Osteoblast (primary cell): ENCODE measurements around the gene EIF4G3. TPM values are rescaled to one million over a fixed set of nuclear protein-coding genes. Genes with fewer than 3 reads are reported as not detected.
"Not testable (repeated sequence)": the region's sequence is repeated elsewhere in the genome, so short reads cannot be mapped to it uniquely, and the experiment has no call there.

Source experiments
- DNase-seq: peaks from one replicate; pipeline ENCODE4 v3.0.0; 2011; ENCODE audit warnings: low spot score, mixed read lengths; ENCODE audit not compliant: insufficient read length; ENCODE audit errors: missing footprints
- H2AFZ ChIP-seq: 2 replicates; pipeline ENCODE4 v1.6.0; 2011; ENCODE audit warnings: mild to moderate bottlenecking, low read length
- H3K27ac ChIP-seq: 2 replicates; pipeline ENCODE4 v1.5.1; 2011; ENCODE audit warnings: mild to moderate bottlenecking, low read depth, low read length, moderate library complexity
- H3K27me3 ChIP-seq: 2 replicates; pipeline ENCODE4 v1.6.0; 2012; ENCODE audit warnings: mild to moderate bottlenecking, control low read depth, inconsistent platforms, low read length, moderate library complexity; ENCODE audit not compliant: insufficient read depth
- H3K36me3 ChIP-seq: 2 replicates; pipeline ENCODE4 v1.5.1; 2011; ENCODE audit warnings: mild to moderate bottlenecking, low read length, control low read depth, moderate library complexity; ENCODE audit not compliant: insufficient read depth
- H3K4me1 ChIP-seq: 2 replicates; pipeline ENCODE4 v1.5.1; 2011; ENCODE audit warnings: mild to moderate bottlenecking, low read length, control low read depth, moderate library complexity; ENCODE audit not compliant: insufficient read depth
- H3K4me2 ChIP-seq: 2 replicates; pipeline ENCODE4 v1.6.0; 2011; ENCODE audit warnings: mild to moderate bottlenecking, low read length; ENCODE audit not compliant: insufficient read depth
- H3K4me3 ChIP-seq: fragments of 200-600 bp; sonication (generic); 3 replicates; pipeline ENCODE4 v1.5.1; 2012; ENCODE audit warnings: mild to moderate bottlenecking, low read length, inconsistent platforms; ENCODE audit not compliant: insufficient read depth
- H3K79me2 ChIP-seq: 2 replicates; pipeline ENCODE4 v1.6.0; 2012; ENCODE audit warnings: mild to moderate bottlenecking, low read length, control low read depth, inconsistent platforms; ENCODE audit not compliant: insufficient read depth
- H3K9me3 ChIP-seq: 2 replicates; pipeline ENCODE4 v1.5.1; 2011; ENCODE audit warnings: low read depth, low read length, control low read depth
- H4K20me1 ChIP-seq: 2 replicates; pipeline ENCODE4 v1.6.0; 2012; ENCODE audit warnings: mild to moderate bottlenecking, low read length, control low read depth; ENCODE audit not compliant: insufficient read depth
- total RNA-seq: library from RNA; depleted of rRNA; stranded (reverse); fragments of >200 nt; gene quantifications from 2 replicates; pipeline ENCODE4 v1.2.3, GENCODE V29; 2012
- TF ChIP-seq, protein P1 (sequence below): IDR thresholded peaks from 2 replicates; pipeline ENCODE4 v1.5.1; 2011; ENCODE audit warnings: mild to moderate bottlenecking, low read depth, low read length, moderate library complexity; ENCODE audit errors: extremely low read depth

EIF4G3 gene
- total RNA-seq, 1 donor, result 55.0 TPM

GRCh38 chr1:21095976-21096375 lies 80.7 kb downstream of the EIF4G3 start:
- DNase-seq, result no peak
- Histone ChIP-seq H4K20me1 (peaks cover 7% of the 10 kb centered on the region), H3K4me1 (peaks cover under 1% of the 10 kb centered on the region), H3K36me3 (peaks cover 4% of the 10 kb centered on the region), H3K27ac (no peak overlapping the region), H2AFZ (no peak overlapping the region), H3K4me3 (no peak overlapping the region), H3K4me2 (no peak overlapping the region), H3K27me3 (no peaks in the 10 kb centered on the region), H3K79me2 (peaks cover 58% of the 10 kb centered on the region), H3K9me3 (no peaks in the 10 kb centered on the region)
- TF ChIP-seq, protein P1, sequence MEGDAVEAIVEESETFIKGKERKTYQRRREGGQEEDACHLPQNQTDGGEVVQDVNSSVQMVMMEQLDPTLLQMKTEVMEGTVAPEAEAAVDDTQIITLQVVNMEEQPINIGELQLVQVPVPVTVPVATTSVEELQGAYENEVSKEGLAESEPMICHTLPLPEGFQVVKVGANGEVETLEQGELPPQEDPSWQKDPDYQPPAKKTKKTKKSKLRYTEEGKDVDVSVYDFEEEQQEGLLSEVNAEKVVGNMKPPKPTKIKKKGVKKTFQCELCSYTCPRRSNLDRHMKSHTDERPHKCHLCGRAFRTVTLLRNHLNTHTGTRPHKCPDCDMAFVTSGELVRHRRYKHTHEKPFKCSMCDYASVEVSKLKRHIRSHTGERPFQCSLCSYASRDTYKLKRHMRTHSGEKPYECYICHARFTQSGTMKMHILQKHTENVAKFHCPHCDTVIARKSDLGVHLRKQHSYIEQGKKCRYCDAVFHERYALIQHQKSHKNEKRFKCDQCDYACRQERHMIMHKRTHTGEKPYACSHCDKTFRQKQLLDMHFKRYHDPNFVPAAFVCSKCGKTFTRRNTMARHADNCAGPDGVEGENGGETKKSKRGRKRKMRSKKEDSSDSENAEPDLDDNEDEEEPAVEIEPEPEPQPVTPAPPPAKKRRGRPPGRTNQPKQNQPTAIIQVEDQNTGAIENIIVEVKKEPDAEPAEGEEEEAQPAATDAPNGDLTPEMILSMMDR, result no peak

DNA sequence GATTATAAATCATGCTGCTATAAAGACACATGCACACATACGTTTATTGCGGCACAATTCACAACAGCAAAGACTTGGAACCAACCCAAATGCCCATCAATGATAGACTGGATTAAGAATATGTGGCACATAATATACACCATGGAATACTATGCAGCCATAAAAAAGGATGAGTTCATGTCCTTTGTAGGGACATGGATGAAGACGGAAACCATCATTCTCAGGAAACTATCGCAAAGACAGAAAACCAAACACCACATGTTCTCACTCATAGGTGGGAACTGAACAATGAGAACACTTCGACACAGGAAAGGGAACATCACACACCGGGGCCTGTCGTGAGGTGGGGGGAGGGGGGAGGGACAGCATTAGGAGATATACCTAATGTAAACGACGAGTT lies 82.4 kb downstream of the EIF4G3 start:
- Histone ChIP-seq H3K4me1 (peaks cover 11% of the 10 kb centered on the region), H3K79me2 (peaks cover 59% of the 10 kb centered on the region), H4K20me1 (peaks cover 13% of the 10 kb centered on the region)
- H3K27me3 ChIP-seq, DNase-seq, H3K27ac ChIP-seq, H3K4me3 ChIP-seq, H3K36me3 ChIP-seq, H2AFZ ChIP-seq, H3K4me2 ChIP-seq, H3K9me3 ChIP-seq: not testable (repeated sequence)

DNA sequence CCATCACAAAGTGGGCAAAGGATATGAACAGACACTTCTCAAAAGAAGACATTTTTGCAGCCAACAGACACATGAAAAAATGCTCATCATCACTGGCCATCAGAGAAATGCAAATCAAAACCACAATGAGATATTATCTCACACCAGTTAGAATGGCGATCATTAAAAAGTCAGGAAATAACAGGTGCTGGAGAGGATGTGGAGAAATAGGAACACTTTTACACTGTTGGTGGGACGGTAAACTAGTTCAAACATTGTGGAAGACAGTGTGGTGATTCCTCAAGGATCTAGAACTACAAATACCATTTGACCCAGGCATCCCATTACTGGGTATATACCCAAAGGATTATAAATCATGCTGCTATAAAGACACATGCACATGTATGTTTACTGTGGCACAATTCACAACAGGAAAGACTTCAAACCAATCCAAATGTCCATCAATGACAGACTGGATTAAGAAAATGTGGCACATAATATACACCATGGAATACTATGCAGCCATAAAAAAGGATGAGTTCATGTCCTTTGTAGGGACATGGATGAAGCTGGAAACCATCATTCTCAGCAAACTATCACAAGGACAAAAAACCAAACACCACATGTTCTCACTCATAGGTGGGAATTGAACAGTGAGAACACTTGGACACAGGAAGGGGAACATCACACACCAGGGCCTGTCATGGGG lies 83.3 kb downstream of the EIF4G3 start:
- Histone ChIP-seq H3K79me2 (peaks cover 59% of the 10 kb centered on the region), H3K4me1 (peaks cover 11% of the 10 kb centered on the region), H4K20me1 (peaks cover 10% of the 10 kb centered on the region)
- not testable (repeated sequence) for H3K4me3 ChIP-seq, H2AFZ ChIP-seq, H3K9me3 ChIP-seq, DNase-seq, H3K27me3 ChIP-seq, H3K36me3 ChIP-seq, H3K4me2 ChIP-seq, H3K27ac ChIP-seq

GRCh38 chr1:21092545-21092944 lies 84.2 kb downstream of the EIF4G3 start:
- Histone ChIP-seq H3K79me2 (peaks cover 57% of the 10 kb centered on the region), H4K20me1 (peaks cover 10% of the 10 kb centered on the region), H3K4me1 (peaks cover 11% of the 10 kb centered on the region)
- H2AFZ ChIP-seq, DNase-seq, H3K9me3 ChIP-seq, H3K4me3 ChIP-seq, H3K4me2 ChIP-seq, H3K27ac ChIP-seq, H3K27me3 ChIP-seq, H3K36me3 ChIP-seq: not testable (repeated sequence)

DNA sequence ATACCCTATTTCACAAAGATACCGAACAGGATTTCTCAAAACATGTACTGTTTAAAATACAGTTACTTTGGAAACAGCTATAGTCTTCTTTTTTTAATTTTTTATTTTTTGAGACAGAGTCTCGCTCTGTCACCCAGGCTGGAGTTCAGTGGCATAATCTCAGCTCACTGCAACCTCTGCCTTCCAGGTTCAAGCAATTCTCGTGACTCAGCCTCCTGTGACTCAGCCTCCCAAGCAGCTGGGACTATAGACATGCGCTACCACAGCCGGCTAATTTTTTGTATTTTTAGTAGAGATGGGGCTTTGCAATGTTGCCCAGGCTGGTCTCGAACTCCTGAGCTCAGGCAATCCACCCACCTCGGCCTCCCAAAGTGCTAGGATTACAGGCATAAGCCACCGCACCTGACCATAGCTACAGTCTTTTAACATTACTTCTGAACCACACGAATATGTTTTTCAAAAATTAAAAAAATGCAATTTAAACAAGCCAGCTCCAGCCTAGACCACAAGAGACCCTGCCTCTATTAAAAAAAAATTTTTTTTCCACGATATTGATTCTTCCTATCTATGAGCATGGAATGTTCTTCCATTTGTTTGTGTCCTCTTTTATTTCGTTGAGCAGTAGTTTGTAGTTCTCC lies 85.5 kb downstream of the EIF4G3 start:
- Histone ChIP-seq H3K79me2 (peaks cover 52% of the 10 kb centered on the region), H3K4me2 (peak overlapping the region; percentile 37), H3K27ac (peak overlapping the region; percentile 58), H4K20me1 (peaks cover 10% of the 10 kb centered on the region), H3K4me1 (peaks cover 11% of the 10 kb centered on the region)
- H3K9me3 ChIP-seq, DNase-seq, H3K27me3 ChIP-seq, H3K36me3 ChIP-seq, H2AFZ ChIP-seq, H3K4me3 ChIP-seq: not testable (repeated sequence)
